Measurements from ENCODE around the gene SLC2A13. TPM values are rescaled to one million over a fixed set of nuclear protein-coding genes. Genes with fewer than 3 reads are reported as not detected.

The SLC2A13 gene
- total RNA-seq, 1 donor from 2014 or later = 15.8 TPM

GRCh38 chr12:40142001-40142744 is 36.3 kb upstream of the SLC2A13 start:
- Mint-ChIP-seq H3K9me3 (ENCODE audit: unreplicated experiment) (no peaks in the 10 kb centered on the region), H3K4me3 (ENCODE audit: unreplicated experiment) (no peak overlapping the region), H3K36me3 (ENCODE audit: low read depth, unreplicated experiment) (no peaks in the 10 kb centered on the region), H3K27me3 (ENCODE audit: unreplicated experiment) (no peaks in the 10 kb centered on the region), H3K4me1 (ENCODE audit: unreplicated experiment) (peaks cover 3% of the 10 kb centered on the region), H3K27ac (ENCODE audit: unreplicated experiment) (no peak overlapping the region)
- no peak for DNase-seq (ENCODE audit: low spot score)
- no peak for TF ChIP-seq CTCF (IDR thresholded peaks at IDR 0.05; ENCODE audit: unreplicated experiment)

- DNase-seq (ENCODE audit: low spot score) = no peak
- H3K27ac Mint-ChIP-seq (ENCODE audit: unreplicated experiment) = no peak overlapping the region
- no peaks in the 10 kb centered on the region for H3K27me3 Mint-ChIP-seq (ENCODE audit: unreplicated experiment)
- peaks cover 3% of the 10 kb centered on the region for H3K4me1 Mint-ChIP-seq (ENCODE audit: unreplicated experiment)
- no peaks in the 10 kb centered on the region for H3K36me3 Mint-ChIP-seq (ENCODE audit: low read depth, unreplicated experiment)
- H3K9me3 Mint-ChIP-seq (ENCODE audit: unreplicated experiment) = no peaks in the 10 kb centered on the region
- no peak for TF ChIP-seq CTCF (IDR thresholded peaks at IDR 0.05; ENCODE audit: unreplicated experiment)
- no peak overlapping the region for H3K4me3 Mint-ChIP-seq (ENCODE audit: unreplicated experiment)
Measured at GRCh38 chr12:40138526-40138925, 32.6 kb upstream of the SLC2A13 start.

DNA sequence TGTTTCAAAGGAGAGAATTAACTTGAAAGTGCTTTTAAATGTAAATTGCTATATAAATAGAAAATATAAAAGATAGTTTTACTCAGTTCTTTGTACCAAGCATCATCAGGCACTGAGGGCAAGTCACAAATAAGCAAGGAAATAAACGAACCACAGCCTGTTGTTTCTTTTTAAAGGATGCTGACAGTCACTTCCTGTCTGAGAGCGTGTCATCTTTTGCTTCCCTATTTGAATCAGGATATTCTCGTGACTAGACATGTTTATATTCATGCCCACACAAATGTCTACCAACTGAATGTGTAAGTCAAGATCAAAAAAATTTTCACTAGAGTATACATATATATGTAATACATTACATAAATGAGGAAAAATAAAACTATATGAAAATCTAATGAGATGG is 31.4 kb upstream of the SLC2A13 start:
- TF ChIP-seq CTCF (IDR thresholded peaks at IDR 0.05; ENCODE audit: unreplicated experiment) = no peak
- Mint-ChIP-seq H3K4me1 (ENCODE audit: unreplicated experiment) (peaks cover 3% of the 10 kb centered on the region), H3K36me3 (ENCODE audit: low read depth, unreplicated experiment) (no peaks in the 10 kb centered on the region), H3K27ac (ENCODE audit: unreplicated experiment) (no peak overlapping the region), H3K4me3 (ENCODE audit: unreplicated experiment) (no peak overlapping the region), H3K9me3 (ENCODE audit: unreplicated experiment) (no peaks in the 10 kb centered on the region), H3K27me3 (ENCODE audit: unreplicated experiment) (no peaks in the 10 kb centered on the region)
- no peak for DNase-seq (ENCODE audit: low spot score)

DNA sequence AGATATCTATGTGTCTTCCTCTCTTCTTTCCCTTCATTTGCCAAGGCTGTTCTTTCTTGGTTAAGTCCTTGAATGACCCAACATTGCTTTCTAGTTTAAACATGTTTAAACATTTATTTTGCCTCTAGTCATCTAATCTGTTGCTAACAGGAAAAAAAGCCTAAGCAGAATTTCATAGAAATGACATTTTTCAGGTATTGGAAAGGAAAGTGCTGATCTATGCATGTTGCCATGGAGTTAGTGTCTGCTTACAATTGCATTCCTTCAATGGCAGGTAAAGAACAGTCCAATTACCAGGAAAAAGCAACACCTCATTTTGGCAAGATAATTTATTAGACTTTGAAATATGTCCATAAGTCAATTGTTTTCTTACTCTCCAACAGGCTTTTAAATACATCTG is 21.5 kb upstream of the SLC2A13 start:
- Mint-ChIP-seq H3K36me3 (ENCODE audit: low read depth, unreplicated experiment) (no peaks in the 10 kb centered on the region), H3K27ac (ENCODE audit: unreplicated experiment) (no peak overlapping the region), H3K27me3 (ENCODE audit: unreplicated experiment) (no peaks in the 10 kb centered on the region), H3K4me1 (ENCODE audit: unreplicated experiment) (no peaks in the 10 kb centered on the region), H3K9me3 (ENCODE audit: unreplicated experiment) (no peaks in the 10 kb centered on the region), H3K4me3 (ENCODE audit: unreplicated experiment) (no peak overlapping the region)
- DNase-seq (ENCODE audit: low spot score) = no peak
- no peak for TF ChIP-seq CTCF (IDR thresholded peaks at IDR 0.05; ENCODE audit: unreplicated experiment)

DNA sequence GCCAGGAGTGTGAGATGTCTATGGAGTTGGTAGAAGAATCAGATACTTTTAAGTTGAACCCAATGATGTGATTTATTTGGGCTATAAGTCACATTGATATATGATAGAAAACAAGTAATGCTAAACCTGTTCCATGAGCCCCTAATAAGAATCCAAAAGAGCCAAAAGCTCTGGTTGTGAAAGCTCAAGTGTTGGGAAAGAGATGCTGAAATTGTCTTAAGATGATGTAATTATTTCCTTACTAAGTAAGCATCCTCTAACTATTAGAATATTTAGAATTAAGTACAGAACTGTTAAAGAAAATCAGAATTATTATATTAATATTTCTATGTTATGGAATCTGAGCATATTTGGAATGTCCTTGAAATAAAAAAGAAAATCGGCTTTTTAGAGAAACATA is 17.6 kb upstream of the SLC2A13 start:
- no peak for DNase-seq (ENCODE audit: low spot score)
- Mint-ChIP-seq H3K4me1 (ENCODE audit: unreplicated experiment) (no peaks in the 10 kb centered on the region), H3K27me3 (ENCODE audit: unreplicated experiment) (no peaks in the 10 kb centered on the region), H3K4me3 (ENCODE audit: unreplicated experiment) (no peak overlapping the region), H3K9me3 (ENCODE audit: unreplicated experiment) (no peaks in the 10 kb centered on the region), H3K36me3 (ENCODE audit: low read depth, unreplicated experiment) (no peaks in the 10 kb centered on the region), H3K27ac (ENCODE audit: unreplicated experiment) (no peak overlapping the region)
- no peak for TF ChIP-seq CTCF (IDR thresholded peaks at IDR 0.05; ENCODE audit: unreplicated experiment)

Measured in endothelial cell (in vitro differentiated cells).